SU-DHL-6 (cell line): ENCODE measurements around the gene CYB5R3.

Experiments used
- H2AFZ ChIP-seq: fragments of 200-600 bp; sonication (generic); 2 replicates; pipeline ENCODE4 v1.6.1; 2014; ENCODE audit warnings: low read depth, mild to moderate bottlenecking, moderate library complexity, mixed read lengths, antibody characterized with exemption, low read length; ENCODE audit not compliant: severe bottlenecking
- H3F3A ChIP-seq: fragments of 200-600 bp; shearing (Covaris generic); 2 replicates; pipeline ENCODE4 v1.6.0; 2016; ENCODE audit warnings: antibody characterized with exemption, mild to moderate bottlenecking; ENCODE audit not compliant: insufficient read depth
- H3K27ac ChIP-seq: fragments of 200-600 bp; sonication (generic); 2 replicates; pipeline ENCODE4 v1.5.1; 2016; ENCODE audit warnings: low read depth, mild to moderate bottlenecking, low read length, moderate library complexity, mixed read lengths
- H3K27me3 ChIP-seq: fragments of 200-600 bp; sonication (generic), shearing (Covaris generic); 2 replicates; pipeline ENCODE4 v1.6.0; 2014; ENCODE audit warnings: mild to moderate bottlenecking, low read length
- H3K36me3 ChIP-seq: fragments of 200-600 bp; sonication (generic); 2 replicates; pipeline ENCODE4 v1.6.1; 2014; ENCODE audit warnings: mild to moderate bottlenecking, low read length, mixed read lengths
- H3K4me2 ChIP-seq: fragments of 300-600, 200-600 bp; shearing (Covaris generic), sonication (generic); 2 replicates; pipeline ENCODE4 v1.6.0; 2014; ENCODE audit warnings: low read length, low read depth, mild to moderate bottlenecking; ENCODE audit not compliant: poor library complexity, severe bottlenecking
- H3K4me3 ChIP-seq: fragments of 200-600 bp; sonication (generic); 2 replicates; pipeline ENCODE4 v1.5.1; 2014; ENCODE audit warnings: antibody characterized with exemption, low read length, mild to moderate bottlenecking, mixed read lengths; ENCODE audit not compliant: insufficient read depth, poor library complexity, severe bottlenecking
- H3K79me2 ChIP-seq: fragments of 200-600 bp; sonication (generic); 2 replicates; pipeline ENCODE4 v1.6.1; 2014; ENCODE audit warnings: mild to moderate bottlenecking, low read length, moderate library complexity; ENCODE audit not compliant: insufficient read depth
- H3K9ac ChIP-seq: fragments of 200-600 bp; sonication (generic); 2 replicates; pipeline ENCODE4 v1.7.0; 2014; ENCODE audit warnings: mild to moderate bottlenecking, low read length
- H3K9me2 ChIP-seq: fragments of 200-600 bp; sonication (generic); replicated peaks from 2 replicates; pipeline ENCODE4 v1.6.1; 2014; ENCODE audit warnings: low read length; ENCODE audit not compliant: insufficient read depth
- H3K9me3 ChIP-seq: fragments of 200-600 bp; sonication (generic); 2 replicates; pipeline ENCODE4 v1.6.1; 2014; ENCODE audit warnings: low read length, mixed read lengths; ENCODE audit not compliant: insufficient read depth
- H4K20me1 ChIP-seq: fragments of 200-600 bp; sonication (generic); 2 replicates; pipeline ENCODE4 v1.6.1; 2014; ENCODE audit warnings: low read depth, mild to moderate bottlenecking, antibody characterized with exemption, low read length, moderate library complexity, mixed read lengths
- CTCF ChIP-seq: fragments of 200-600 bp; sonication (generic); IDR thresholded peaks from one replicate; pipeline ENCODE4 v1.5.1; 2017; ENCODE audit warnings: antibody characterized with exemption, mild to moderate bottlenecking, low read length, moderate library complexity; ENCODE audit not compliant: insufficient read depth, poor library complexity, severe bottlenecking
- EZH2phosphoT487 ChIP-seq: fragments of 200-600 bp; sonication (generic), shearing (Covaris generic); conservative IDR thresholded peaks from 2 replicates; pipeline ENCODE4 v1.6.1; 2018; ENCODE audit warnings: mild to moderate bottlenecking, antibody characterized with exemption, low read length, moderate library complexity, mixed read lengths

Gene CYB5R3

GRCh38 chr22:42651134-42651533, 1.9 kb upstream of the CYB5R3 start:
- TF ChIP-seq CTCF (no peak), EZH2phosphoT487 (no peak)
- H4K20me1 ChIP-seq = no peaks in the 10 kb centered on the region
- H3K27me3 ChIP-seq = no peaks in the 10 kb centered on the region
- no peak overlapping the region for H3K4me2 ChIP-seq
- H2AFZ ChIP-seq = no peak overlapping the region
- no peaks in the 10 kb centered on the region for H3K9me2 ChIP-seq
- H3K27ac ChIP-seq = no peak overlapping the region
- H3K79me2 ChIP-seq = no peaks in the 10 kb centered on the region
- no peaks in the 10 kb centered on the region for H3K36me3 ChIP-seq
- H3K4me3 ChIP-seq = no peak overlapping the region
- no peaks in the 10 kb centered on the region for H3K9me3 ChIP-seq
- H3F3A ChIP-seq = no peaks in the 10 kb centered on the region
- H3K9ac ChIP-seq = no peak overlapping the region

GRCh38 chr22:42648368-42649245, 585 bp downstream of the CYB5R3 start:
- H3K9ac ChIP-seq = peak overlapping the region; percentile 74
- no peaks in the 10 kb centered on the region for H3K27me3 ChIP-seq
- peak overlapping the region; percentile 90 for H3K4me3 ChIP-seq
- H3K4me2 ChIP-seq = peak overlapping the region; percentile 77
- TF ChIP-seq EZH2phosphoT487 = no peak
- TF ChIP-seq CTCF = no peak
- H3K9me2 ChIP-seq = no peaks in the 10 kb centered on the region
- no peaks in the 10 kb centered on the region for H3K9me3 ChIP-seq
- H3K79me2 ChIP-seq = no peaks in the 10 kb centered on the region
- H2AFZ ChIP-seq = peak overlapping the region; percentile 53
- no peak overlapping the region for H3K27ac ChIP-seq
- no peaks in the 10 kb centered on the region for H3F3A ChIP-seq
- H3K36me3 ChIP-seq = no peaks in the 10 kb centered on the region
- no peaks in the 10 kb centered on the region for H4K20me1 ChIP-seq

- H3K9me2 ChIP-seq = no peaks in the 10 kb centered on the region
- no peaks in the 10 kb centered on the region for H3K79me2 ChIP-seq
- H3K4me2 ChIP-seq = peak overlapping the region; percentile 77
- H2AFZ ChIP-seq = no peak overlapping the region
- peak overlapping the region; percentile 90 for H3K4me3 ChIP-seq
- no peaks in the 10 kb centered on the region for H3F3A ChIP-seq
- H3K27me3 ChIP-seq = no peaks in the 10 kb centered on the region
- H4K20me1 ChIP-seq = no peaks in the 10 kb centered on the region
- H3K9ac ChIP-seq = peak overlapping the region; percentile 74
- no peaks in the 10 kb centered on the region for H3K9me3 ChIP-seq
- no peak for TF ChIP-seq EZH2phosphoT487
- TF ChIP-seq CTCF = no peak
- H3K36me3 ChIP-seq = no peaks in the 10 kb centered on the region
- no peak overlapping the region for H3K27ac ChIP-seq
These were observed 1.2 kb downstream of the CYB5R3 start for GRCh38 chr22:42648017-42648367.
